CD4-positive, alpha-beta T cell treated with Interleukin-6 for 4 hours (primary cell): ENCODE measurements around the gene STIM2.
"Not testable (repeated sequence)": the region's sequence is repeated elsewhere in the genome, so short reads cannot be mapped to it uniquely, and the experiment has no call there.

Experiments
- DNase-seq: peaks from one replicate; pipeline ENCODE4 v3.0.0-alpha.2; 2020; ENCODE audit warnings: mixed read lengths

Gene STIM2

DNA sequence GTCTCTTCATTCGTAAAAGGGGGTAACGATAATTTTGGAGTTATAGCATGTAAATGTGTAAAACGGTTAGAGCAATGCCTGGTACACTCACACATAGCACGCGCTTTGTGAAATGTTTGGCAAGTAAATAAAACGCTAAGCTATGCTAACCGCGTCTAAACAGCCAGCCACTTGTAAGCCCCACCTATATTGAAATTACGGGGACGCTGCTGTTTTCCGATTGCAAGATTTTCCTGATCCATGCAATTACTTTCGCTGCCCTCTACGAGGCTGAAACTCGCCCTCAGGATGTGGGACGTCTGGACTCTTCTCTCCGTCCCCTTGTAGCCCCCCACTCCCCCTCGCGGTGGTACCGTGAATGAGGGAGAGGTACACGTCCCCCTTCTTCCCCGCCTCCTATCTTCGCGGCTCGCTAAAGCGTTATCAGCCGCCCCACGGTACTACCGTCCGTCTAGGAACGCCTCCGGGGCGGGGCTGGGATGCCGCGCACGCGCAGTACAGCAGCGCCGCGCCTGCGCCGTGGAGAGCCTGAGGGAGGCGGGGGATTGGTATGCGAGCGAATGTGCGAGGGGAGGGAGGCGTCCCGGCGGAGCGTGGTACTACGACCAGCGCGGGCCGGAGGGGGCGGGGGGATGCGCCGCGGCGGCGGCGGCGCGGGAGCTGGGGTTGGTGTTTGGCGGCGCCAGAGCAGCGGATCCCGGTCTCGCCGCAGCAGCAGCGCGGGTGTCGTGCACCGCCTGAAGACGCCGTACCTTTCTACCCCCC is at the start of gene STIM2:
Gene STIM2, plus strand, starts transcription at position 685 of the 765 bp plus-strand sequence.
- DNase-seq: peak; percentile 97

DNA sequence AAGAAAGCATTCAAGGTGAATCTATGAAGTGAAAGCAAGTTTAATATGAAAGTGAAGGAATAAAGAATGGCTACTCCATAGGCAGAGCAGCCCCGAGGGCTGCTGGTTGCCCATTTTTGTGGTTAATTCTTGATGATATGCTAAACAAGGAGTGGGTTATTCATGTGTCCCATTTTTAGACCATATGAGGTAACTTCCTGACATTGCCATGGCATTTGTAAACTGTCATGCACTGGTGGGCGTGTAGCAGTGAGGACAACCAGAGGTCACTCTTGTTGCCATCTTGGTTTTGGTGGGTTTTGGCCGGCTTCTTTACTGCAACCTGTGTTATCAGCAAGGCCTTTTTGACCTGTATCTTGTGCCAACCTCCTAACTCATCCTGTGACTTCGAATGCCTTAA is 49.1 kb upstream of the STIM2 start:
- not testable (repeated sequence) for DNase-seq

DNA sequence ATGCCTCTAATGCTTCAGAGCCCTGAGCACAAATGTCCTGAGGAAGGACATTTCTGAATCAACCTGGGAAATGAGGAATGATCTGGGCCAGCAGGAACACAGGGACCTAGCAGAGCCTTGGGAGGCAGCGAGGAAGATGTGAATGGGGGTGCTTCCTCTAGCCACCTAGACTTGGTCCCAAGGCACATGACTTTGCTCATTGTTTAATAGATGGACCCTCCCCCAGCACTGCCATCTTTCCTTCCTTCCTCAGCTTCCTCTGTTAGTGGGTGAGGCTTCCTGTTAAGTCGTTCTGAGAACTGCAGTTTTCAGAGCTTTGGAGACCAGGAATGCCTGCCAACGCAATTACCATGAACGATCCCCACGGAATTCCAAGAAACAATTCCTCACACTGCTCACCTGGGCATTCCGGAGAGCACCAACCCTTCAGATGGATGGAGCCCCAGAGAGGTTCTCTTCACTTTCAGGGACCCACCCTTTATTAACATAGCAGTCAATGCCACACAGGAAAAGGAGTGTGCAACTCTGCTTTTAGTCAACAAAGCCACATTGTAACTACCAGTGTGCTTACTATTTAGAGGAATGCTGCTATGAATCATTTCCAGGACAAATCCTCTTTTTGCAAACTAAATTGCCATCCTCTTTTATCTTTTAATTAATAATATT is 48.5 kb upstream of the STIM2 start:
- no peak for DNase-seq

DNA sequence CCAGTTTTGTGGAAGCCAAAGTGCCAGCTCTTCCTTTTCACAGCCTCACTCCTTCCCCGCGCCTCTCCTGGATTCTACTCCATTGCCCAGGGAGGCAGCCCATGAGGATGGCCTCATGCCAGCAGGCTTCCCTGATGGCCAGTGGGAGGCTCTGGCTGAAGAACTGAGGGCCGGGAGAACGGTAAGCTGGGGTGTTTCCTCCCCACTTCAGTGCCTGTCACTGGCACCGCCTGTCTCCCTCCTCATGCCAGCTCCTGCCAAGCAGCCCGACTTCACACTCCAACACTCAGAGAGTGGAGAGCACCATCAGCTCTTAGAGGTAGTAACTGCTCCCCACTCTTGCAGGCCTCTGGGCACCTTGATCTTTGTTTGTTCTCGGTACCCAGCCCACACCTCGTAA is 46.9 kb upstream of the STIM2 start:
- DNase-seq: no peak

DNA sequence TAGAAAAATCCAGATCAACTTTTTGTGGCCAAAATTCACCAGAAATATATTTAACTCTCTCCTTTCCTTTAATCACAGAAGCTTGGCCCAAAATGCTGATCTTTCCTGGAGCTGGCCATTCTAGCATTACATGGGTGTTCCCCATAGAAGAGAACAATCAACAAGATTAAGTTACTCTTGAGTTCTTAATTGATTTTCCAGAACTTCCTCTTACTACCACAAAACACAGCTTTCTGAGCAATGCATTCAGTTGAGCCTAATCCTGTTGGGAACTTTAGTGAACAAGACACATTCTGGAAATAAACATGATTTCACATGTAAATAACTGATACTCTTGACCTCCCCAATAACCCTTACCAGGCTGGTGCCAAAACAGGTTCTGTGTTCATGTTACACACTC is 45.4 kb upstream of the STIM2 start:
- no peak for DNase-seq

DNA sequence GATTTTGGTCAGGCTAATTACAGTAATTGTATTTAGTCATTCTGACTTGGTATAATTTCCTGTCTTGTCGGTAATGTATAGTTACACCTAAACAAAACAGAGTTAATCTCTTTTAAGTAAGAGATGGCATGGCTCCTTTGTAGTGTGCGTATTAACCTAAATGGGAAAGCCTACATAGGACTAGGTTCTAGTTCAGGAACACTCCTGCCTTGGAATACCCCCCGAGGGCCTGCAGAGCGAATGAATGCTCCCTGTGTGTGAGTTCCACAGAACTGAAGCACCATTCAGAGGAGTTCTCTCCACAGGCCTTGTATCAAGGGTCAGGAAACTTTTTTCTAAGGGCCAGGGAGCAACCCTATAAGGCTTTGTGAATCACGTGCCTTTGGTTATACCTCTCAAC is 44.9 kb upstream of the STIM2 start:
- no peak for DNase-seq

DNA sequence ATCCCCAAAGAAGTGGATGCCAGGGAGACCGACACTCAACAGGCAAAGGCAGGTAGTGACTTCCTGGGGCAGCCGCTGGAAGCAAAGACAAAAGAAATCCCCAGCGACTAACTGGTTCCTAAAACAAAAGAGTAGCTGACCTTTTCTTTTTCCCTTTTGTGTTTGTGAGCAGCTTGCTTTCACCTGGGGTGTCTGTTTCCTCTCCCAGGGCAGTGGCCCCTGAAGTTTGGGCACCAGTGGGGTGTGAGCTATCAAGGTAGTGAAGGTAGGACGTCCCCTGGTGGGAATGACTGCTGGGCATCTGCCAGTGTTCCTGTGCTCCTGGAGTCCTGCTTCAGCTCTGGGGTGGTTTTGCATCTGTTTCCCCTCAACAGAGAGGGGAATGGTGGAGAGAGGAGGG is 41.6 kb upstream of the STIM2 start:
- DNase-seq: no peak

DNA sequence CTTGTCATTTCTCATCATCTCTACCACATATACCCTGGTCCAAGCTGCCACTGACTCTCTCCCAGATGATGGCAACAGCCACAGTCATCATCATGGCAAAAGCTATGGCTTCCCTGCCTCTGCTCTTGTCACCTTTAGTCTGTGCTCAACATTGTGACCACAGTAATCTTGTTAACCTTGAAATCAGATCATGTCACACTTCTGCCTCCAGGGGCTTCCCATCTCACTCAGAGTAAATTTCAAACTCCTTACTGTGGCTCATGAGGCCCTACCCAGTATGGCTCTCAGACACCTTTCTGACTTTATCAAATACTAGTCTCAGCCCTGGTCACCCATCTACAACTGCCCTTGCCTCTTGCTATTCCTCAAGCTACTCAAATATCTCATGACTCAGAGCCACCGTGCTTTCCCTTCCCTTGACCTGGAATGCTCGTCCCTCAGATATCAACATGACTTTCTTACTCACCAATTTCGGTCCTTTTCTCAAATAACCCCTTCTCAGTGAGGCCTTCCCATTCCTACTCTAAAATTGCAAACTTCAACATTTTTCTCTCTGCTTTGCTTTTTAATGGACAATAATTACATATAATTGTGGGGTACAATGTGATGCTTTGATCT is 41.1 kb upstream of the STIM2 start:
- DNase-seq: no peak

DNA sequence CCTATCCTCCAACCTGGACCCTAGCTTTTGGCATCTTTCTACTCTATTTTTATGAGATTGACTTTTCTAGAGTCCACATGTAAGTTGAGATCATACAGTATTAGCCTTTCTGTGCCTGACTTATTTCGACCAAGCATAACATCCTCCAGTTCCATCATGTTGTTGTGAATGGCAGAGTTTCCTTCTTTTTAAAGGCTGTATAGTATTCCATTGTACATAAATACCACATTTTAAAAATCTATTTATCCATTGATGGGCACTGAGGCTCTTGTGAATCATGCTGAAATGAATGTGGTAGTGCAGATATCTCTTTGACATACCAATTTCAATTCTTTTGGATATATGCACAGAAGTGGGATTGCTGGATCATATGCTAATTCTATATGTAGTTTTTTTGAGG is 40.3 kb upstream of the STIM2 start:
- no peak for DNase-seq

DNA sequence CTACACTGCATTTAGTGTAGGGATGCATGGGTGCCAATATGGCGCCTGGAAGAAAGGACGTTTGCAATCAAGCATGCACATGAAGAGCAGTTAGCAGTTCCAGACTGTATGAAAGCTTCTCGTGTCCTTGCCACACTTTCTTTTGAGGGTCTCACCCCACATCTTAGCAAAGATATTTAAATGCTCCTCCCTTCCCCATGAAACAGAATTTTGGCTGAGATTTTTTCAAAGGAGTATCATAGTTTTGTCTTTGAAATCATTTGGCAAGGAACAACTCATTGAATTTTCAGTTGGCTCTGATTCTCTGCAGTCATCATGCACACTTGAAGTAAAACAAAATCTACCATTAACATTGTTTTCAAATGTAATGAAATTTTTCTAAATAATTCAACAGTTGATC is 39.6 kb upstream of the STIM2 start:
- no peak for DNase-seq

DNA sequence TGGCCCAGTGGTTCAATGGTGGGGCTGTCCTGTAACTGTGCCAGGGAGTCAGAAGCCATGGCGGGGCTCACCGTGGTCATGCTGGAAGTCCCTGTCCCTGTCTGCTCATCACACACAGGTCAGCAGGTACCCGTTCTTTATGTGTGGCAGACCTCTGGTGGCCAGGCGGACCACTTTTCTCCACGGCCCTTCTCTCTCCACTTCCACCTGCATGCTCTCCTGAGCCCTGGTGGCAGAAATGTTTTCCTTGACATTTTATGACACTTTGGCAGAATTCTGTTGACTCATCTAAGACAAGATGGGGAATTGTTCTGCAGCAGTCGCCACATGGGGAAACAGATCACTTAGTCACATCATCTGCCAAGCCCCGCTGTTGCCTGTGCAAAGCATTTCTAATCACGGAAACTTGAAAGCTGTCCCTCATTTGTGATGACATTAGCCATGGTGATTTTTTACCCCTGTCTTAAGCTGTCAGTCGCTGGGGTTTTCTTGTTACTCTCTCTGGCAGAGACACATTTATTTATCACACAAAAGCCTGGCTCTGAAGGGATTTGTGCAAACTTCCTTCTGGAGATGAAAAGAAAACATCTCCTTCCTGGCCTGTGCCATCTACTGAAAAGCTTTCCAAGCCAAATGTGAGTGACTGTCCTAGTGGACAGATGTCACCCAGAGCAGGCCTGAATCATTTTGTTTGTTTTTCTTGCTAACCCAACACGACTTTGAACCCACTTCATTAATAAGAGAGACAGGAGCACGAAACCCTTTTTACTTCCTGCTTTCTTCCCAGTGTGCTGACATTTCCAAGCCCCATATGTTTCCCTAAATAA is 38.8 kb upstream of the STIM2 start:
- no peak for DNase-seq

DNA sequence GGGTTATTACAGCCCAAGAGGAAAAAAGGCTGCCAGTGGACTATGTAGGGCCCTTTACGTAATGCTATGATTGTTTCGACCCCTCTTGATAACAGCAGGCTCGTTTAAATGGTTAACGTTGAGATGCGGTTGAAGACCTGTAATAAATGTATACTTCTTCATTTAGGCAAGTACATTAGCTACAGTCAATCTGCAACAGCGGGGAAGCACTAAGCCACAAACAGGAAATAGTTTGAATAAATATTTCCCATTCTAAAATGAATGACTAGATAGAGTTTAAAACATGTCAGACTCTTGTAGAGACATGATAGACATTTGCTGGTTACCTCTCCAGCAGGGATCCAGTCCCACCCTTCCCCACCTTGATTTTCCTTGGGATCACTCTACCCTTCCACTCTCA is 38.1 kb upstream of the STIM2 start:
- no peak for DNase-seq

DNA sequence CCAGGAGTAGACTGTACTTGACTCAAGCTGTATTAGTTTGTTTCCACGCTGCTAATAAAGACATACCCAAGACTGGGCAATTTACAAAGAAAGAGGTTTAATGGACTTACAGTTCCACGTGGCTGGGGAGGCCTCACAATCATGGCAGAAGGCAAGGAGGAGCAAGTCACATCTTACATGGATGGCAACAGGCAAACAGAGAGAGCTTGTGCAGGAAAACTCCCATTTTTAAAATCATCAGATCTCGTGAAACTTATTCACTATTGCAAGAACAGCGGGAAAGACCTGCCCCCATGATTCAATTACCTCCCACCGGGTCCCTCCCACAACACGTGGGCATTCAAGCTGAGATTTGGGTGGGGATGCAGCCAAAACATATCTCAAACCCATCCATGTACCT is 37.7 kb upstream of the STIM2 start:
- not testable (repeated sequence) for DNase-seq

DNA sequence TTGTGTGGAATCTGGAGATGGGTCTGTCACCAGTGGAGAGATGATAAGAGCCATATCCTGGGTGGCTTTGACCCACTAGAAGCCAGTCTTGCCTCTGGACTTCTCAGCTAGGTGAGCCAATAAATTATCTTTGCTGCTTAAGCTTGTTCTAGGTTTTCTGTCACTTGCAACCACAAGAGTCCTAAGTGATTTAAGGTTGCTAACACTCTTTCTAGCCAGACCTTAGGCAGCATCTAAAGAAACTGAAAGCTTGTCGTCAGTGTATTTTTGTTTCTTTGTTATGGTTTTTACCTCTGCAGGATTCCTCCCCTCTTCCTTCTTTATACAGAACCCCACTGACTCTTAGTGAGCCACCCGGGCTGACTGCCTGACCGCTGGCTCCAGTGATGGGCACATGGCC is 37.1 kb upstream of the STIM2 start:
- no peak for DNase-seq

DNA sequence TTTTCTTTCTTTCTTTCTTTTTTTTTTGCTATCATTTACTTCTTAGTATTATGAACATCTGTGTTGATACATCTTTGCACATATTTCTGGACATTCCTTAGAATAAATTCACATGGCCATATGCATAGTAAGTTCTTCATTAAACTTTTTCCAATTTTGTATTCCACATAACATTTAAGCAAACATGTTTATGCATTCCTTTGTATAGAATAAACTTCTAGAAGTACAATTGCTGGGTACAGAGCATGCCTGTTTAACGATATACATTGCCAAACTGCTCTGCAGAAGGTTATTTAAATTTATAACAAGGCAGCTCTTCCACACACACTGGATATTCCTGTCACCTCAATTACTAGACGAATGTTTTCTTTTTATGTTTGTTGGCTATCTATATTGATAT is 36.0 kb upstream of the STIM2 start:
- DNase-seq: no peak

DNA sequence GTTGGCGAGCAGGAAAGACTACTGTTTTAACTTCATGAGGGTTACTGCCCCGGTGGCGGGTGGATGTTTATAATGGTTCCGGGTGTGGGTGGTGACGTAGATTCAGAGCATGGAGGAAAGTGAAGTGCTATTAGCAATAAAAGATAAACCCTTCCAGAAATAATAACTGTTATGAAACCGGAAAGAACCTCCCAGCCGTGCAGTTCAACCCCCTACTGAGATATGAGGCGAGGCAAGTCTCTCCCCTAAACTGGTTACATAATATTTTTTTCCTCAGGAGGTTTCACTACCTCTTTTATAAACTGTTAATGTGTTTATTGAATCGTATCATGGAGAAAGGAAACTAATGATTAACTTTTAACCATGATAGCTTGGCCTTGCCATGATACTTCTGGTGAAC is 33.9 kb upstream of the STIM2 start:
- DNase-seq: no peak

DNA sequence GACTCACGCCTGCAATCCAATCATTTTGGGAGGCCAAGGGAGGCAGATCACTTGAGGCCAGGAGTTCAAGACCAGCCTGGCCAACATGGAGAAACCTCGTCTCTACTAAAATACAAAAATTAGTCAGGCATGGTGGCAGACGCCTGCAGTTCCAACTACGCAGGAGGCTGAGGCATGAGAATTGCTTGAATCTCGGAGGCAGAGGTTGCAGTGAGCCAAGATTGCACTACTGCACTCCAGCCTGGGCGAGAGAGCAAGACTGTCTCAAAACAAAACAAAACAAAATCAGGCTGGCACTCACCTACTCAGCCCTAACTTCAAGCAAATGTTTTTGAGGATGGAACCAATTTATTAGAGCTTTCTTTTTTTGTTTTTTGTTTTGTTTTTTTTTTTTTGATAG is 33.3 kb upstream of the STIM2 start:
- DNase-seq: not testable (repeated sequence)

DNA sequence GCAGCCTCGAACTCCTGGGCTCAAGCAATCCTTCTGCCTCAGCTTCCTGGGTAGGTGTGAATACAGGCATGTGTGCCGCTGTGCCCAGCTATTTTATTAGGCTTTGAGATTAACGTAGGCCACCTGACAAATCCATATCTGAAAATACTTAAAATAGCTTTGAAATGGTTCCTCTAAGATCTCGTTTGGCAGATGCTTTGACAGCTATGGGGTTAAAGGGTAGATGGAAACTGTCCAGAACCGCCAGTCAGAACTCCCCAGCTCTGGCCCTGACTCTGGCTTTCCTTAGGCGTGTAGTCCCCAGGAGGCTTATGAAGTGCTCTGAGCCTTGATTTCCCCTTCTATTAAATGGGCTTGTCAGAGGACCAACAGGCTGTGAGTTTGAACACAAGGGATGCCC is 32.8 kb upstream of the STIM2 start:
- no peak for DNase-seq

DNA sequence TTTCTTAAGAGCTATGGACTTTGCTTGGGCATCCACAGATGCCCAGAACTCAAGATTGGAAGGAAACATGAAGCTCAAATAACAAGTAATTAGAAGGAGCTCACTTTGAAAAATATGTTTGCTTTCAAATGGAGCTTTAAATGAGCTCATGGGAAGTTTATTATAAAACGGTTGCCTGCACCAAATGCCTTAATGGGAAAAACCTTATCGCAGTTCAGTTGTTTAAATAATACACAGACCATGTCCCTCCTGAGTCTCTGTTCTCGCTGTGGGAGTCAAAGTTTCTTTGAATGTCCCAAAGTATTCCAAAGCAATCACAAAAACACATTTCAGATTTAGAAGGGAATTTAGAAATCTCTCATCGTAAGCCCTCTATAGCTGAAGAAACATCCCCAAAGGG is 31.6 kb upstream of the STIM2 start:
- DNase-seq: no peak

DNA sequence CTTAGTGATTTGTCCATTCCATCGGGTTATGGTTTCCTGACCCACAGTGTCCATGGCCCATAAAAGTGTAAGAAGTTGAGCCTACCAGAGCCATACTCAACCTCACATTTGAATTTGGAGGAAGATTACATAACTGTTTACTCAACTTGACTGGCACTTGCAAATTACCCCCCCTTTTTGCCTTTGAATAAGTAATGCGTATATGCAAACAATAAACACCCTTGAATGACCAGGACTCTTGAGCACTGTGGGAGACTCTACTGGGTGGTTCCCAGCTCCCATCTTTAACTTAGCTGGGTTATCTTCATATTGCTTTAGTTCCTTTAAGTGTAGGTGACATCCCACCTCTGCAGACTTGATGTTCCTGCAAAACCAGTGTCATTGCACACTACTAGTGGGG is 30.6 kb upstream of the STIM2 start:
- no peak for DNase-seq

DNA sequence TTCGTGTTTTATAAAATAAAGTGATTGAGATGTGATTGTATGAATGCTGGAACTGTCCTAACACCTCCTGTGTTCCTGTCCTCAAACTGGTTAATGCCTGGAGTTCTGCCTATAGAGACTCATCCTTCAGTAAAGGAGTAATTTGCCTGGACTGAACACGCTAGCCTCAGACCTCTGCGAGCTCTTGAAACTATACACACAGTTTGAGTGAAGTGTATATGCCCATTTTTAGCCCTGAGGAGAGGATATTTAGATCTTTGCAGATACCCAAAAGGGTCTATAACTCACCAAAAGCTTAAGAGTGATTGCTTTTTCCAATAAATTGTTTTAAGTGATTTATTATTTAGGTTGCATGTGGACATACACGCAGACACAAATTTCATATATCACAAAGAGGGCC is 29.9 kb upstream of the STIM2 start:
- no peak for DNase-seq

DNA sequence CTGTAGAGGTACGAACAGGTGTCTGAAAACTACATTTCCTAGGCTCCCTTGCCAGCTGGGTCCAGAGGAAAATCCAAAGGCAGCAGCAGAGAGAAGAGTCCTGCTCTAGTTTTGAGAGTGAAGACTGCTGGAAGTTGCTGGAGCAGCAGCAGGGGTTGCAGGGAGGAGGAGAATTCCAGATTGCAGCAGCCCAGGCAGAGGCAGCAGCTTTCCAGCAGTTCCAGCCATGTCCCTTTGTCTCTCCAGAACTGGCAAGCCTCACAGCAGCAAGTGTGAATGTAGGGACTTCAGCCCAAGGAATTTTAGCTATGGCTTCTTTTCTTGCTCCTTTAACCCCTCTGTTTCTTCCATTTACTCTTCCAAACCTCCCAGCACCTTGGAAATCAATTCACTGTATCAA is 24.1 kb upstream of the STIM2 start:
- DNase-seq: no peak
